Neural progenitor cell (in vitro differentiated cells): ENCODE results near the gene TMEM232.

Experiments
- CTCF ChIP-seq: fragments of 200-600 bp; sonication (generic); IDR thresholded peaks from 2 replicates; pipeline ENCODE4 v1.5.1; 2017; ENCODE audit warnings: antibody characterized with exemption, mild to moderate bottlenecking
- EZH2 ChIP-seq: fragments of 200-600 bp; sonication (generic); IDR thresholded peaks from 2 replicates; pipeline ENCODE4 v1.6.1; 2017; ENCODE audit warnings: antibody characterized with exemption, mild to moderate bottlenecking, moderate library complexity

DNA sequence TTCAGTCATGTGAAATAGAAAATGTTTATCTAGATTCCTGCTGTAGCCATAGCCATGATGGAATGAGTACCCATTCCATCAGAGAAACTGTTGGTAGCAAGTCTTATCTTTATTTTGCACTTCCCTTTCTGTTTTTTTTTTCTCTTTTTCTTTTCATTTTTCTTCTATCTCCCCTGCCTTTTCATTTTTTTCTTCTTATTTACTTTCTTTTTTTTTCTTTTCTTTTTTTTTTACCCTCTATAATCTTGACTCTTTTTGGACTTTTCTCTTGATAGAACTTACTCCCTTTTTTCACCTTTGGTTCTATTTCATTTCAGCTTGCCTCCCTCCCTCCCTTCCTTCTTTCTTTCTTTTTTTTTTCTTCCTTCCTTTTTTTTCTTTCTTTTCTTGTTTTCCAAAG lies 27.7 kb upstream of the TMEM232 start:
- TF ChIP-seq CTCF (no peak), EZH2 (no peak)
